ENCODE results near the gene LTA4H.
A peak's percentile ranks its signal among the peaks of the same experiment; 100 is the strongest.

Gene LTA4H

GRCh38 chr12:95998611-95999286 lies 36.6 kb downstream of the LTA4H start:
- peak; percentile 98 for ATAC-seq
- TF ChIP-seq ISL1 (CRISPR knock-in tag; IDR thresholded peaks at IDR 0.05) (no peak), CSDC2 (CRISPR knock-in tag; IDR thresholded peaks at IDR 0.05) (no peak), ZC3H10 (CRISPR knock-in tag; IDR thresholded peaks at IDR 0.05) (no peak), GLIS3 (CRISPR knock-in tag; IDR thresholded peaks at IDR 0.05) (no peak), BACH2 (CRISPR knock-in tag; IDR thresholded peaks at IDR 0.05; ENCODE audit: borderline replicate concordance) (no peak), PPARA (CRISPR knock-in tag; IDR thresholded peaks at IDR 0.05; ENCODE audit: borderline replicate concordance) (no peak), TSHZ2 (CRISPR knock-in tag; IDR thresholded peaks at IDR 0.05) (no peak), ZNF8 (CRISPR knock-in tag; IDR thresholded peaks at IDR 0.05) (no peak), ESRRG (CRISPR knock-in tag; IDR thresholded peaks at IDR 0.05) (no peak)
- TF ChIP-seq, protein P1, sequence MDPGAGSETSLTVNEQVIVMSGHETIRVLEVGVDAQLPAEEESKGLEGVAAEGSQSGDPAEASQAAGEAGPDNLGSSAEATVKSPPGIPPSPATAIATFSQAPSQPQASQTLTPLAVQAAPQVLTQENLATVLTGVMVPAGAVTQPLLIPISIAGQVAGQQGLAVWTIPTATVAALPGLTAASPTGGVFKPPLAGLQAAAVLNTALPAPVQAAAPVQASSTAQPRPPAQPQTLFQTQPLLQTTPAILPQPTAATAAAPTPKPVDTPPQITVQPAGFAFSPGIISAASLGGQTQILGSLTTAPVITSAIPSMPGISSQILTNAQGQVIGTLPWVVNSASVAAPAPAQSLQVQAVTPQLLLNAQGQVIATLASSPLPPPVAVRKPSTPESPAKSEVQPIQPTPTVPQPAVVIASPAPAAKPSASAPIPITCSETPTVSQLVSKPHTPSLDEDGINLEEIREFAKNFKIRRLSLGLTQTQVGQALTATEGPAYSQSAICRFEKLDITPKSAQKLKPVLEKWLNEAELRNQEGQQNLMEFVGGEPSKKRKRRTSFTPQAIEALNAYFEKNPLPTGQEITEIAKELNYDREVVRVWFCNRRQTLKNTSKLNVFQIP (CRISPR knock-in tag; IDR thresholded peaks at IDR 0.05; ENCODE audit: borderline replicate concordance, low read depth), result no peak

DNA sequence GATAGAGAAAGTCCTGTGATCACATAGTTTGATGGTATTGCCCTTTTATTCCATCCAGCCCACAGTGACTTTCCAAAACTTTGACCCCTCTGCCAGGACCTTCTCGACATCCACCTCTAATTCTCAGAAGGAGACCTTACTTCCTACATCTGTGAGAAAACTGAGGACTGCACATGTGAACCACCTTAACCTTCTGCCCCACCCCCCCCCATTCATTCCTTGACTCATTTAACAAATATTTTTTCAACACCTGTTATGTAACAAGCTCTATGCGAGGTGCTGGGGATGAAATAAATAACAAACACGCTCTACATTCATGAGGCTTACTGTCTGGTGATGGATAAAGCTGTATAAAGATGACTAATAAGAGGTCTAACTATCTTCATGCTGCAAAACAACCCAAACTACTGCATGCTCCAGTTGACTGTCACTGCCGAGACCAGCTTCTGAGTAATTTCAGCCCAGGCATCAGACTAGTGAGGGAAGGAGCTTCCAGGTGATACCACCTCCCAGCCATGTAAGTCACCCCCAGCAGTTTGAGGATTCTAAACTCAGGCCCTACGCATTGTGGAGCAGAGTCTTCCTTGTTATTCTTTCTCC lies 37.4 kb downstream of the LTA4H start:
- TF ChIP-seq ZNF8 (CRISPR knock-in tag; IDR thresholded peaks at IDR 0.05), result no peak
- no peak for TF ChIP-seq TSHZ2 (CRISPR knock-in tag; IDR thresholded peaks at IDR 0.05)
- TF ChIP-seq ZNF565 (CRISPR knock-in tag; conservative IDR thresholded peaks at IDR 0.05; ENCODE audit: low read depth), result no peak
- TF ChIP-seq TCF4 (CRISPR knock-in tag; IDR thresholded peaks at IDR 0.05; ENCODE audit: borderline replicate concordance), result no peak
- TF ChIP-seq ZFP30 (CRISPR knock-in tag; IDR thresholded peaks at IDR 0.05), result no peak
- no peak for TF ChIP-seq BACH2 (CRISPR knock-in tag; IDR thresholded peaks at IDR 0.05; ENCODE audit: borderline replicate concordance)
- TF ChIP-seq SNAI2 (CRISPR knock-in tag; IDR thresholded peaks at IDR 0.05), result no peak
- no peak for TF ChIP-seq ZFP3 (CRISPR knock-in tag; IDR thresholded peaks at IDR 0.05)
- TF ChIP-seq ESRRG (CRISPR knock-in tag; IDR thresholded peaks at IDR 0.05), result no peak
- TF ChIP-seq TOX (CRISPR knock-in tag; IDR thresholded peaks at IDR 0.05; ENCODE audit: borderline replicate concordance), result no peak
- TF ChIP-seq CREB5 (CRISPR knock-in tag; IDR thresholded peaks at IDR 0.05; ENCODE audit: low read depth), result no peak
- TF ChIP-seq ZC3H10 (CRISPR knock-in tag; IDR thresholded peaks at IDR 0.05), result no peak
- no peak for TF ChIP-seq ISL1 (CRISPR knock-in tag; IDR thresholded peaks at IDR 0.05)
- TF ChIP-seq CSDC2 (CRISPR knock-in tag; IDR thresholded peaks at IDR 0.05), result no peak
- TF ChIP-seq RARB (CRISPR knock-in tag; IDR thresholded peaks at IDR 0.05), result no peak
- TF ChIP-seq PPARA (CRISPR knock-in tag; IDR thresholded peaks at IDR 0.05; ENCODE audit: borderline replicate concordance), result no peak
- no peak for TF ChIP-seq ARNTL (CRISPR knock-in tag; IDR thresholded peaks at IDR 0.05; ENCODE audit: borderline replicate concordance, low read depth)
- TF ChIP-seq OSR1 (CRISPR knock-in tag; IDR thresholded peaks at IDR 0.05), result no peak
- no peak for TF ChIP-seq ZNF70 (CRISPR knock-in tag; IDR thresholded peaks at IDR 0.05)
- ATAC-seq, result no peak

- TF ChIP-seq ESRRG (CRISPR knock-in tag; IDR thresholded peaks at IDR 0.05) (no peak), GLIS3 (CRISPR knock-in tag; IDR thresholded peaks at IDR 0.05) (no peak), SNAI2 (CRISPR knock-in tag; IDR thresholded peaks at IDR 0.05) (no peak), ZNF565 (CRISPR knock-in tag; conservative IDR thresholded peaks at IDR 0.05; ENCODE audit: low read depth) (no peak), ZC3H10 (CRISPR knock-in tag; IDR thresholded peaks at IDR 0.05) (no peak), BACH2 (CRISPR knock-in tag; IDR thresholded peaks at IDR 0.05; ENCODE audit: borderline replicate concordance) (no peak), TOX (CRISPR knock-in tag; IDR thresholded peaks at IDR 0.05; ENCODE audit: borderline replicate concordance) (no peak), ARNTL (CRISPR knock-in tag; IDR thresholded peaks at IDR 0.05; ENCODE audit: borderline replicate concordance, low read depth) (no peak), ZFP3 (CRISPR knock-in tag; IDR thresholded peaks at IDR 0.05) (no peak), PPARA (CRISPR knock-in tag; IDR thresholded peaks at IDR 0.05; ENCODE audit: borderline replicate concordance) (no peak)
- TF ChIP-seq, protein P1 (CRISPR knock-in tag; IDR thresholded peaks at IDR 0.05; ENCODE audit: borderline replicate concordance, low read depth), result no peak
- TF ChIP-seq, protein P2, sequence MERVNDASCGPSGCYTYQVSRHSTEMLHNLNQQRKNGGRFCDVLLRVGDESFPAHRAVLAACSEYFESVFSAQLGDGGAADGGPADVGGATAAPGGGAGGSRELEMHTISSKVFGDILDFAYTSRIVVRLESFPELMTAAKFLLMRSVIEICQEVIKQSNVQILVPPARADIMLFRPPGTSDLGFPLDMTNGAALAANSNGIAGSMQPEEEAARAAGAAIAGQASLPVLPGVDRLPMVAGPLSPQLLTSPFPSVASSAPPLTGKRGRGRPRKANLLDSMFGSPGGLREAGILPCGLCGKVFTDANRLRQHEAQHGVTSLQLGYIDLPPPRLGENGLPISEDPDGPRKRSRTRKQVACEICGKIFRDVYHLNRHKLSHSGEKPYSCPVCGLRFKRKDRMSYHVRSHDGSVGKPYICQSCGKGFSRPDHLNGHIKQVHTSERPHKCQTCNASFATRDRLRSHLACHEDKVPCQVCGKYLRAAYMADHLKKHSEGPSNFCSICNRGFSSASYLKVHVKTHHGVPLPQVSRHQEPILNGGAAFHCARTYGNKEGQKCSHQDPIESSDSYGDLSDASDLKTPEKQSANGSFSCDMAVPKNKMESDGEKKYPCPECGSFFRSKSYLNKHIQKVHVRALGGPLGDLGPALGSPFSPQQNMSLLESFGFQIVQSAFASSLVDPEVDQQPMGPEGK (CRISPR knock-in tag; IDR thresholded peaks at IDR 0.05; ENCODE audit: borderline replicate concordance), result no peak
- ATAC-seq, result no peak
Observed at GRCh38 chr12:95997276-95997675, 38.1 kb downstream of the LTA4H start.
